Sigmoid colon (tissue), 3 donors: ENCODE data around the gene CARD11.

Experiments
- CTCF ChIP-seq, 4 experiments: fragments of 450-650 bp in 3 of 4; fragments of 200-600 bp in 1 of 4; IDR thresholded peaks; one replicate each; pipeline ENCODE4 v1.5.1; 2016 to 2019; ENCODE audit warnings: antibody characterized with exemption in 4 of 4, mild to moderate bottlenecking in 3 of 4, moderate library complexity in 2 of 4
- POLR2A ChIP-seq, 2 donors: fragments of 450-650 bp; IDR thresholded peaks; one replicate each; pipeline ENCODE4 v1.6.1; 2016; ENCODE audit warnings: antibody characterized with exemption in 2 of 2, mild to moderate bottlenecking in 2 of 2, moderate library complexity in 2 of 2

- TF ChIP-seq CTCF (IDR thresholded peaks at IDR 0.05) (no peak), POLR2A (IDR thresholded peaks at IDR 0.05) (no peak)
Observed at GRCh38 chr7:2945171-2945570, 98.5 kb downstream of the CARD11 start.
